Activated naive CD8-positive, alpha-beta T cell treated with anti-CD3 and anti-CD28 coated beads, Interleukin-2, amount 10 ng/mL, durations not matched to agents 7 days and 5 days (primary cell): Measurements from ENCODE around the gene WWC1. TPM values are rescaled to one million over a fixed set of nuclear protein-coding genes. Genes with fewer than 3 reads are reported as not detected.

Experiments
- ATAC-seq: fragments of 150-1000 bp; cut with Tn5 transposase; one replicate; pipeline ENCODE4 v1.10.0; 2021; ENCODE audit warnings: low read depth, moderate library complexity
- POLR2A ChIA-PET: fragments of 350-600 bp; sonication (Branson Sonifier 250); formaldehyde crosslinking; loops from one replicate; lab custom pipeline; 2021; ENCODE audit warnings: antibody characterized with exemption; lab: Charles Lee
- DNase-seq: peaks from one replicate; pipeline ENCODE4 v3.0.0; 2021
- H3K27ac Mint-ChIP-seq: one replicate; pipeline ENCODE4 v1.8.0; 2022; ENCODE audit warnings: mild to moderate bottlenecking, mixed read lengths
- H3K27me3 Mint-ChIP-seq: one replicate; pipeline ENCODE4 v1.8.0; 2022; ENCODE audit warnings: mild to moderate bottlenecking, moderate library complexity, mixed read lengths
- H3K36me3 Mint-ChIP-seq: one replicate; pipeline ENCODE4 v1.8.0; 2021; ENCODE audit warnings: mild to moderate bottlenecking, mixed read lengths
- H3K4me1 Mint-ChIP-seq: one replicate; pipeline ENCODE4 v1.8.0; 2021; ENCODE audit warnings: mixed read lengths
- H3K4me3 Mint-ChIP-seq: one replicate; pipeline ENCODE4 v1.8.0; 2022; ENCODE audit warnings: mild to moderate bottlenecking, moderate library complexity, mixed read lengths
- H3K9me3 Mint-ChIP-seq: one replicate; pipeline ENCODE4 v1.8.0; 2021; ENCODE audit warnings: mixed read lengths
- total RNA-seq, 2 experiments: library from RNA; stranded (reverse); gene quantifications; one replicate each; pipeline ENCODE4 v1.2.3, GENCODE V29; 2021

WWC1 gene
- total RNA-seq, 2 experiments from 2014 or later: 0.22 to 0.82 TPM

DNA sequence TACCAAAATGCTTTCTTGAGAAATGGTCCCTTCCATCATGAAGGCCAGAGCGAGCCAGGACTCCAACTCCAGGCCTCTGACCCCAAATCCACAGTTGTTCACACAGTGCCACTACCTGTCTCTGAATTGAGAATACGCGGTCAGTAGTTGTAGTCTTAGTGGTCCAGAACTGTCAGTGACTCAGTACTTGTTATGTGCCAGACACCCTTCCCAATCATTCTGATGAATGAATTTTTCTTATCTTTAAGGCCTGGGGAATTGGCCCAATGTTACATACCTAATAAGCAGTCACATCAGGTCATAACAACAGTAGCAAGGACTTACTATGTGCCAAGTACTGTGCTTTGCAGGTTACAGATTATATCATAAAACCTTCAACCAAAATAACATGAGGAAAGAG, 122.2 kb downstream of the WWC1 start:
- peaks cover 15% of the 10 kb centered on the region for H3K4me1 Mint-ChIP-seq
- H3K4me3 Mint-ChIP-seq: no peak overlapping the region
- H3K27ac Mint-ChIP-seq: no peak overlapping the region
- no peaks in the 10 kb centered on the region for H3K36me3 Mint-ChIP-seq
- DNase-seq (no peak), ATAC-seq (no peak)
- H3K9me3 Mint-ChIP-seq: no peaks in the 10 kb centered on the region
- peaks cover 14% of the 10 kb centered on the region for H3K27me3 Mint-ChIP-seq
- POLR2A ChIA-PET: no interaction called here

DNA sequence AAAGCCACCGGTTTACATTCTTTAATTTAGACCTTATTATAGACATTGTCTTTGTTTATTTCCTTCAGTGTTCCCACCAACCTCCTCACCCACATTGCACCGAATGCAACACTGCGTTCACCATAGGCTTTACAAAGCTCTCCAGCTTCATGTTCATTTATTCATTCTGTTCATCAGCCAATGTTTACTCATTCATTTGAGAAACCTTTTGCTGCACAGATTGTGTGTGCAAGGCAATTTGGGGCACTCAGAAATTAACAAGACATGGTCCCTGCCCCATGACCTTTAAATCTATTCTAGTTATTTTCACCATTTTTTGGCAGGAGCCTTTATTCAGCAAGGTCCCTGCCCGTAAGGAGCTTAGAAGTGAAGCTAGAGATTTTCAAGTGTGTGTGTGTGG, 124.0 kb downstream of the WWC1 start:
- Mint-ChIP-seq H3K27me3 (peaks cover 8% of the 10 kb centered on the region), H3K27ac (no peak overlapping the region)

GRCh38 chr5:168415971-168416370, 124.5 kb downstream of the WWC1 start:
- Mint-ChIP-seq H3K4me3 (no peak overlapping the region), H3K36me3 (no peaks in the 10 kb centered on the region), H3K27ac (no peak overlapping the region), H3K27me3 (peaks cover 8% of the 10 kb centered on the region), H3K4me1 (no peaks in the 10 kb centered on the region), H3K9me3 (no peaks in the 10 kb centered on the region)
- DNase-seq (no peak), ATAC-seq (no peak)
- POLR2A ChIA-PET: no interaction called here

More for the DNA sequence above, 124.0 kb downstream of the WWC1 start:
- Mint-ChIP-seq H3K9me3 (no peaks in the 10 kb centered on the region), H3K4me1 (no peaks in the 10 kb centered on the region), H3K36me3 (no peaks in the 10 kb centered on the region), H3K4me3 (no peak overlapping the region)
- no peak for ATAC-seq
- no peak for DNase-seq
- POLR2A ChIA-PET: no interaction called here

- no peak overlapping the region for H3K4me3 Mint-ChIP-seq
- no peak overlapping the region for H3K27ac Mint-ChIP-seq
- POLR2A ChIA-PET: no interaction called here
- H3K36me3 Mint-ChIP-seq: no peaks in the 10 kb centered on the region
- no peak for DNase-seq
- peaks cover 4% of the 10 kb centered on the region for H3K27me3 Mint-ChIP-seq
- no peak for ATAC-seq
- H3K9me3 Mint-ChIP-seq: no peaks in the 10 kb centered on the region
- no peaks in the 10 kb centered on the region for H3K4me1 Mint-ChIP-seq
These were observed 126.4 kb downstream of the WWC1 start for GRCh38 chr5:168417731-168418429.

- Mint-ChIP-seq H3K4me3 (no peak overlapping the region), H3K27me3 (peaks cover 4% of the 10 kb centered on the region), H3K36me3 (no peaks in the 10 kb centered on the region), H3K4me1 (no peaks in the 10 kb centered on the region), H3K27ac (no peak overlapping the region), H3K9me3 (no peaks in the 10 kb centered on the region)
- ATAC-seq (no peak), DNase-seq (no peak)
- POLR2A ChIA-PET: no interaction called here
These were observed 129.0 kb downstream of the WWC1 start for GRCh38 chr5:168420461-168420860.

DNA sequence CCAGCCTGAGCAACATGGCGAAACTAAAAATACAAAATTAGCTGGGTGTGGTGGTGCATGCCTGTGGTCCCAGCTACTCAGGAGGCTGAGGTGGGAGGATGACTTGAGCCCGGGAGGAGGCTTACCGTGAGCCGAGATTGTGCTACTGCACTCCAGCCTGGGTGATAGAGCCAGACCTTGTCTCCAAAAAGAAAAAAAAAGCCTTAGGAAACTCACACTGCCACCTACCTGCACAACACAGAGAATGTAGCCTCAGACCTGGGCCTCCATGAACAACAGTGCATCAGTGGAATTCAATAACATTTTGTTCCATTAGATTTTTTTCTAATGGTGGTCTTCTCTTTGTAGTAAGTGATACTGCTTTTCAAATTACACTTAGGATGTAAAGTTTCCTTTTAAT, 131.0 kb downstream of the WWC1 start:
- Mint-ChIP-seq H3K4me3 (no peak overlapping the region), H3K4me1 (no peaks in the 10 kb centered on the region), H3K27ac (no peak overlapping the region), H3K27me3 (peaks cover 4% of the 10 kb centered on the region), H3K9me3 (no peaks in the 10 kb centered on the region), H3K36me3 (no peaks in the 10 kb centered on the region)
- POLR2A ChIA-PET: no interaction called here
- DNase-seq (no peak), ATAC-seq (no peak)

DNA sequence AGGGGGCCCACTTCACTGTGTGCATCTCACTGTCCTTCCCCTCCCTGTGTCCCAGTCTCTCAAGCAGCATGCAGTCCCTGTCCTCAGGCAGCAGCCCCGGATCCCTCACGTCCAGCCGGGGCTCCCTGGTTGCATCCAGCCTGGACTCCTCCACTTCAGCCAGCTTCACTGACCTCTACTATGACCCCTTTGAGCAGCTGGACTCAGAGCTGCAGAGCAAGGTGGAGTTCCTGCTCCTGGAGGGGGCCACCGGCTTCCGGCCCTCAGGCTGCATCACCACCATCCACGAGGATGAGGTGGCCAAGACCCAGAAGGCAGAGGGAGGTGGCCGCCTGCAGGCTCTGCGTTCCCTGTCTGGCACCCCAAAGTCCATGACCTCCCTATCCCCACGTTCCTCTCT, 132.0 kb downstream of the WWC1 start:
- Mint-ChIP-seq H3K36me3 (no peaks in the 10 kb centered on the region), H3K27me3 (no peaks in the 10 kb centered on the region), H3K4me1 (no peaks in the 10 kb centered on the region), H3K9me3 (no peaks in the 10 kb centered on the region), H3K27ac (no peak overlapping the region), H3K4me3 (no peak overlapping the region)
- no peak for ATAC-seq
- POLR2A ChIA-PET: interaction anchor here (0.9 kb wide), 1 partner anchor 9 kb away, joined by 3 read pairs; no protein-coding TSS in a partner anchor
- DNase-seq: no peak

DNA sequence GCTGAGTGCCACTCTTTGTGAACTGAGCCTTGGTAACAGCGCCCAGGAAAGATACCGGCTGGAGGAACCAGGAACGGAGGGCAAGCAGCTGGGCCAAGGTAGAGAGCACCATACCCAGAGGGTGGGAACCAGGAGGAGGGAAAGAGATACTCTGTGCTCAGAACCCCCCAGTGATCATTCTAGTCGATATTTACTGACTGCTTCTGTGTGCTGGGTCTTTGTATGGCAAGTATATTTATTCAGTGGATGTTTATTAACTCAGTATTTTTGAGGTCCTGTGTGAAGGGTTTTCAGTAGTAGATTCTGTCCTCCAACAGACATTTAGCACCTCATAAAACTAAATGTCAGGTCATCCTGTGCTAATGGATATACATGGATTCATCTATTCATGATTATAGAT, 132.5 kb downstream of the WWC1 start:
- H3K36me3 Mint-ChIP-seq: no peaks in the 10 kb centered on the region
- ATAC-seq (no peak), DNase-seq (no peak)
- no peaks in the 10 kb centered on the region for H3K9me3 Mint-ChIP-seq
- POLR2A ChIA-PET: interaction anchor here (0.9 kb wide), 1 partner anchor 9 kb away, joined by 3 read pairs; no protein-coding TSS in a partner anchor
- no peak overlapping the region for H3K27ac Mint-ChIP-seq
- no peaks in the 10 kb centered on the region for H3K4me1 Mint-ChIP-seq
- H3K4me3 Mint-ChIP-seq: no peak overlapping the region
- no peaks in the 10 kb centered on the region for H3K27me3 Mint-ChIP-seq

DNA sequence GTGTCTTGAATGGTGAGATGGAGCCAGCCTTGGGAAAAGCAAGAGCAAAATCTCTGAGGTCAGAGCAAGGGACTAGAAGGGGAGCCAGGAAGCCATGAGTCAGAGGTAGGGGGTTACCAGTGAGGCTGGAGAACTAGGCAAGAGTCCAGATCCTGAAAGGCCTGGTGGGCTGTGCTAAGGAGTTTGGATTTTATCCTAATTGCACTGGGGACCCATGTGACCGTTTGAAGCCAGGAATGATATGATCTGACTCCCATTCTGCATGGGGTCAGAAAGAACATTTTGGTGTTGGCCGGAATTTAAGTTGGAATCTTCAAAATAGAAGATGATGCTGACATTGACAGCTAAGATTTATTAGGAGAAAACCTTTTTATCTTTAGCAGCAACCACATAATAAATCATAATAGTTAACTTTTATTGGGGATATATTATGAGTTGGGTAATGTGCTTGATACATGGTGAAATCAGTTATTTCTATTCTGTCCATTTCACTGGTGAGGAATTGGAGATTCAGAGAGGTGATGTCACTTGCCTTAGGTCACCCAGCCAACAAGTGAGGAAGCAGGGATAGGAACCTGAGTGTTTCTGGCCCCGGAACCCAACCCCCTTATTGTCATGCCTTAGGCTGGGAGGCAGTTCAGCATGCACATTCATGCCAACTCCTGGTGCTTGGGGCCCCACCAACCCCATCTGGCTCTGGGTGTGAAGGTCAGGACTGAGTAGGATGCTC, 133.3 kb downstream of the WWC1 start:
- Mint-ChIP-seq H3K36me3 (no peaks in the 10 kb centered on the region), H3K4me1 (no peaks in the 10 kb centered on the region), H3K27ac (no peak overlapping the region), H3K27me3 (no peaks in the 10 kb centered on the region), H3K9me3 (no peaks in the 10 kb centered on the region), H3K4me3 (no peak overlapping the region)
- POLR2A ChIA-PET: no interaction called here
- ATAC-seq (no peak), DNase-seq (no peak)

DNA sequence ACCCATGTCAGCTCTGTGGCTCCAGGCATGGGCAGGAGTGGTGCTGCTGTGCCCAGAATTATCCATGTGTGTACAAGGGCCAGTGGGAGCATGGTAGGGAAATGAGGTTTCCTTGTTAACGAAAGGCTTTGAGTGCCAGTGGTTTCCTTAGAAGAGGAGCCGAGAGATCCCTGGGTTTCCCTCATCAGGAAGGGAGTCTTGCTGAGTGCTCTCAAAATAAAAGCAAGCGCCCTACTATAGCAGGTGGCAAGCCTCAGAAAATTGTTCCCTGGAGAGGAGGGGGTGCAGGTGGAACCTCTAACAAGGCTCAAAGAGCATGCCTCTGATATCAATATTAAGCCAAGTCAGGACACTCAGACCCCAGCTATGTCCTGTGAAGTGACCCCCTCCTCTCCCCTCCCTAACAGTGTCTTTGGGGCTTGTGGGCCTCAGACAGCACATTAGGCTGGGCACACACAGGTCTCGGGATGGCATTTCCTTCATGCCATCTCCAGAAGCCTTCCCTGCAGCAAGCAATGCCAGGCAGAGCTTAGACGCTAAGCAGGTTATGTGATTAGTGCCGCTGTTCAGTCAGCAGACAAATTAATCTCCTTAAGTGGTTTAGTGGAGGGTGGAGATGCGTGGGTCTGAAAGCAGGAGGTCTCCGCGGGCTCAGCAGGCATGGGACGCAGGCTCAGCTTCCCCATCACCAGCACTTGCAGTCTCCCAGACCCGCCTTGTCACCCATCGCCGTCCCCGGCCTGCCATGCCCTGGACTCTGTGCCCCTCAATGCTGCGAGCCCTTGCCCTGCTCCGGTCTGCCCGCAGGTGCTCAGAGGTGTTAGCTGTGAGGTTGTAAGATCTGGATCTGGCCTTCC, 134.8 kb downstream of the WWC1 start:
- DNase-seq: no peak
- ATAC-seq: no peak
- Mint-ChIP-seq H3K27me3 (no peaks in the 10 kb centered on the region), H3K4me3 (no peak overlapping the region), H3K36me3 (no peaks in the 10 kb centered on the region), H3K9me3 (no peaks in the 10 kb centered on the region), H3K4me1 (no peaks in the 10 kb centered on the region), H3K27ac (no peak overlapping the region)
- POLR2A ChIA-PET: no interaction called here

- POLR2A ChIA-PET: no interaction called here
- ATAC-seq: no peak
- Mint-ChIP-seq H3K27ac (no peak overlapping the region), H3K9me3 (no peaks in the 10 kb centered on the region), H3K4me3 (no peak overlapping the region), H3K36me3 (no peaks in the 10 kb centered on the region), H3K27me3 (no peaks in the 10 kb centered on the region), H3K4me1 (no peaks in the 10 kb centered on the region)
- DNase-seq: no peak
These were observed 135.4 kb downstream of the WWC1 start for GRCh38 chr5:168426864-168427172.

- H3K9me3 Mint-ChIP-seq: no peaks in the 10 kb centered on the region
- H3K36me3 Mint-ChIP-seq: no peaks in the 10 kb centered on the region
- POLR2A ChIA-PET: no interaction called here
- no peak overlapping the region for H3K4me3 Mint-ChIP-seq
- no peaks in the 10 kb centered on the region for H3K27me3 Mint-ChIP-seq
- DNase-seq (no peak), ATAC-seq (no peak)
- H3K4me1 Mint-ChIP-seq: no peaks in the 10 kb centered on the region
- H3K27ac Mint-ChIP-seq: no peak overlapping the region
These were observed 135.8 kb downstream of the WWC1 start for GRCh38 chr5:168427224-168427623.

GRCh38 chr5:168428552-168428951, 137.1 kb downstream of the WWC1 start:
- no peaks in the 10 kb centered on the region for H3K9me3 Mint-ChIP-seq
- POLR2A ChIA-PET: no interaction called here
- no peak for DNase-seq
- H3K27me3 Mint-ChIP-seq: no peaks in the 10 kb centered on the region
- ATAC-seq: no peak
- no peak overlapping the region for H3K27ac Mint-ChIP-seq
- no peaks in the 10 kb centered on the region for H3K4me1 Mint-ChIP-seq
- H3K36me3 Mint-ChIP-seq: no peaks in the 10 kb centered on the region
- H3K4me3 Mint-ChIP-seq: no peak overlapping the region
